HepG2 (cell line): ENCODE data around the gene RPS10. TPM values are rescaled to one million over a fixed set of nuclear protein-coding genes. Genes with fewer than 3 reads are reported as not detected.

Experiments
- BHLHE40 ChIP-seq: IDR thresholded peaks from 2 replicates; pipeline ENCODE4 v1.6.1; 2011; ENCODE audit warnings: low read length, improper control_type of control experiment
- CREBL2 ChIP-seq: sonication (generic); formaldehyde crosslinking; IDR thresholded peaks from 2 replicates; pipeline ENCODE4 v1.8.1; 2023; ENCODE audit warnings: missing genetic modification reagents, mild to moderate bottlenecking, borderline replicate concordance
- HMG20A ChIP-seq: IDR thresholded peaks from 2 replicates; pipeline ENCODE4 v1.6.1; 2016; ENCODE audit warnings: borderline replicate concordance
- IKZF1 ChIP-seq: fragments of 450-650 bp; IDR thresholded peaks from 2 replicates; pipeline ENCODE4 v1.7.1; 2016
- KDM4B ChIP-seq: sonication (generic); formaldehyde crosslinking; IDR thresholded peaks from 2 replicates; pipeline ENCODE4 v1.4.0; 2020; ENCODE audit warnings: missing genetic modification reagents
- KIAA2018 ChIP-seq: sonication (generic); formaldehyde crosslinking; IDR thresholded peaks from 2 replicates; pipeline ENCODE4 v1.5.0; 2020; ENCODE audit warnings: mild to moderate bottlenecking, missing genetic modification reagents, borderline replicate concordance
- NFE2 ChIP-seq: sonication (generic); formaldehyde crosslinking; IDR thresholded peaks from 2 replicates; pipeline ENCODE4 v1.4.0; 2020; ENCODE audit warnings: missing genetic modification reagents
- NFIC ChIP-seq: IDR thresholded peaks from 2 replicates; pipeline ENCODE4 v1.6.1; 2012; ENCODE audit warnings: mild to moderate bottlenecking, low read length, inconsistent platforms
- PLSCR1 ChIP-seq: sonication (generic); formaldehyde crosslinking; IDR thresholded peaks from 2 replicates; pipeline ENCODE4 v1.5.0; 2020; ENCODE audit warnings: missing genetic modification reagents, mild to moderate bottlenecking, borderline replicate concordance
- SALL1 ChIP-seq: sonication (generic); formaldehyde crosslinking; IDR thresholded peaks from 2 replicates; pipeline ENCODE4 v1.8.0; 2022; ENCODE audit warnings: mild to moderate bottlenecking, missing genetic modification reagents
- SNAI1 ChIP-seq: sonication (generic); formaldehyde crosslinking; IDR thresholded peaks from 2 replicates; pipeline ENCODE4 v1.5.0; 2020; ENCODE audit warnings: mild to moderate bottlenecking, missing genetic modification reagents, borderline replicate concordance
- SRSF4 ChIP-seq: fragments of 200-400 bp; formaldehyde crosslinking; IDR thresholded peaks from one replicate; pipeline ENCODE4 v1.6.1; 2018; ENCODE audit warnings: mild to moderate bottlenecking, low read depth, low read length, moderate library complexity; ENCODE audit not compliant: poor library complexity, severe bottlenecking
- ZNF530 ChIP-seq: sonication (generic); formaldehyde crosslinking; IDR thresholded peaks from 2 replicates; pipeline ENCODE4 v1.5.0; 2020; ENCODE audit warnings: low read depth, mild to moderate bottlenecking, missing genetic modification reagents
- ZNF790 ChIP-seq: sonication (generic); formaldehyde crosslinking; IDR thresholded peaks from 2 replicates; pipeline ENCODE4 v1.8.0; 2022; ENCODE audit warnings: missing genetic modification reagents, mild to moderate bottlenecking, borderline replicate concordance
- polyA plus RNA-seq, 8 experiments: library from polyadenylated mRNA; depleted of rRNA in 3 of 8; stranded (reverse) in 7 of 8; unstranded in 1 of 8; fragments of >200 nt; fragmentation: Illumina TruSeq in 4 of 8; extraction: Trizol in 4 of 8; gene quantifications; 2 replicates each; pipeline versions ENCODE4 v1.2.1 to v1.2.3, GENCODE V29; 2011 to 2016; ENCODE audit warnings: low read depth in 4 of 8, missing spikeins in 1 of 8, mixed read lengths in 1 of 8; ENCODE audit not compliant: insufficient read depth in 1 of 8
- total RNA-seq, 5 experiments: library from RNA; depleted of rRNA; stranded (reverse); fragments of >200 nt; fragmentation: Illumina TruSeq; extraction: Trizol; gene quantifications; 2 replicates each; pipeline ENCODE4 v1.2.3, GENCODE V29; 2016; ENCODE audit warnings: low read depth in 1 of 5
- TF ChIP-seq, protein P1 (sequence below), 2 experiments: sonication (generic) in 1 of 2; formaldehyde crosslinking in 1 of 2; IDR thresholded peaks; 2 replicates each; pipeline versions ENCODE4 v1.5.1 to v1.6.1; 2011 to 2020; ENCODE audit warnings: borderline replicate concordance in 1 of 2, low read depth in 1 of 2, low read length in 1 of 2, mild to moderate bottlenecking in 1 of 2, missing genetic modification reagents in 1 of 2, moderate library complexity in 1 of 2

The RPS10 gene
- total and polyA plus RNA-seq, 2 of the 13 experiments (the other 11 are each of a cell fraction or from before 2014, with no cell fraction given) = 2,909 to 4,648 TPM

DNA sequence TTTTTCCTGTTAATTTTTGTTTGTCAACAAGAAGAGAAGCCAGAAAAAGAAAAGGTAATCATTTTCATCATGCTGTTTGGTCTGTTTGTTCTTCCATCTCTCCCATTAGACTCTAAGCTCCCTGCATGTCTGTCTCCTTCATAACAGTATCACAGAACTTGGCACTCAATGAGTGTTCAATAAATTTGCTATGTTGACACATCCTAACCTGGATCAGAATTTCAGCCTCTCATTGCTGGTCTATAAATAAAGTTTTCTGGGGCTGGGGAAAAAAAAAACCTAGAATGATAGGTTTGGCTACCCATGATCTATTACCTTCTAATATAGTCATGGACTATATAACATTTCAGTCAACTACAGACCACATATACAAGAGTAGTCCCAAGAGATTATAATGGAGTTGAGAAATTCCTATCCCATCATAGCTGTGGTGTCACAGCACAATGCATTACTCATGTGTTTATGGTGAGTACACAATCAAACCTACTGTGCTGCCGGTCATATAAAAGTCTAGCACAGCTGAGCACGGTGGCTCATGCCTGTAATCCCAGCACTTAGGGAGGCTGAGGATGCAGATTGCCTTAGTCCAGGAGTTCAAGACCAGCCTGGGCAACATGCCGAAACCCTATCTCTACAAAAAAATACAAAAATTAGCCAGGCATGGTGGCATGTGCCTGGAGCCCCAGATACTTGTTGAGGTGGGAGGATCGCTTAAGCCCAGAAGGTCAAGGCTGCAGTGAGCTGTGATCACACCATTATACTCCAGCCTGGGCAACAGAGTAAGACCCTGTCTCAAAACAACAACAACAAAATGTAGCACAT, 39.3 kb downstream of the RPS10 start (continued):
- TF ChIP-seq ZNF530 (CRISPR knock-in tag) (no peak), KIAA2018 (CRISPR knock-in tag) (no peak), SNAI1 (CRISPR knock-in tag) (no peak), SALL1 (CRISPR knock-in tag) (0 out of 2 replicates have a peak, but pooled peaks have one; percentile 18), PLSCR1 (no peak), IKZF1 (no peak), HMG20A (CRISPR knock-in tag) (peak; percentile 24; the same call in 1 of the 2 replicates), BHLHE40 (no peak), NFE2 (CRISPR knock-in tag) (no peak), CREBL2 (CRISPR knock-in tag) (no peak), KDM4B (no peak), NFIC (no peak), ZNF790 (CRISPR knock-in tag) (0 out of 2 replicates have a peak, but pooled peaks have one; percentile 26), SRSF4 (no peak)
- TF ChIP-seq, protein P1, sequence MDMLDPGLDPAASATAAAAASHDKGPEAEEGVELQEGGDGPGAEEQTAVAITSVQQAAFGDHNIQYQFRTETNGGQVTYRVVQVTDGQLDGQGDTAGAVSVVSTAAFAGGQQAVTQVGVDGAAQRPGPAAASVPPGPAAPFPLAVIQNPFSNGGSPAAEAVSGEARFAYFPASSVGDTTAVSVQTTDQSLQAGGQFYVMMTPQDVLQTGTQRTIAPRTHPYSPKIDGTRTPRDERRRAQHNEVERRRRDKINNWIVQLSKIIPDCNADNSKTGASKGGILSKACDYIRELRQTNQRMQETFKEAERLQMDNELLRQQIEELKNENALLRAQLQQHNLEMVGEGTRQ (IDR thresholded peaks at IDR 0.05; ENCODE audit: low read depth, low read length) = no peak
- TF ChIP-seq, protein P1 (CRISPR knock-in tag; IDR thresholded peaks at IDR 0.05; ENCODE audit: borderline replicate concordance) = no peak
